Measurements from ENCODE around the gene FBXL20.

- TF ChIP-seq MAX (CRISPR knock-in tag; IDR thresholded peaks at IDR 0.05): no peak
- TF ChIP-seq CTCF (IDR thresholded peaks at IDR 0.05): no peak
- TF ChIP-seq NR2C2 (CRISPR knock-in tag; IDR thresholded peaks at IDR 0.05): no peak
- no peak for TF ChIP-seq ZNF512 (CRISPR knock-in tag; IDR thresholded peaks at IDR 0.05; ENCODE audit: borderline replicate concordance)
- TF ChIP-seq ZNF281 (CRISPR knock-in tag; IDR thresholded peaks at IDR 0.05): no peak
- no peak for TF ChIP-seq TP53 (CRISPR knock-in tag; IDR thresholded peaks at IDR 0.05)
- no peak for TF ChIP-seq FOXP4 (CRISPR knock-in tag; IDR thresholded peaks at IDR 0.05)
- TF ChIP-seq PRDM15 (CRISPR knock-in tag; IDR thresholded peaks at IDR 0.05): no peak
- no peak for TF ChIP-seq ELF4 (CRISPR knock-in tag; IDR thresholded peaks at IDR 0.05; ENCODE audit: low read depth)
- TF ChIP-seq ZNF317 (CRISPR knock-in tag; IDR thresholded peaks at IDR 0.05; ENCODE audit: borderline replicate concordance, low read depth): no peak
- no peak for TF ChIP-seq USF1 (CRISPR knock-in tag; IDR thresholded peaks at IDR 0.05)
- no peak for TF ChIP-seq CREM (CRISPR knock-in tag; IDR thresholded peaks at IDR 0.05)
- TF ChIP-seq NFE2L1 (CRISPR knock-in tag; IDR thresholded peaks at IDR 0.05): no peak
- no peak for TF ChIP-seq ZMAT4 (CRISPR knock-in tag; IDR thresholded peaks at IDR 0.05)
These were observed 40.9 kb downstream of the FBXL20 start for GRCh38 chr17:39360537-39360936.

Measured in WTC11 (cell line).